DOHH2 (cell line): ENCODE data around the gene PGR.

Source experiments
- H3F3A ChIP-seq: fragments of 200-600 bp; sonication (generic), shearing (Covaris generic); 2 replicates; pipeline ENCODE4 v1.6.0; 2016; ENCODE audit warnings: antibody characterized with exemption, mild to moderate bottlenecking; ENCODE audit not compliant: control insufficient read depth, insufficient read depth
- H3K27ac ChIP-seq: fragments of 200-600 bp; sonication (generic); 2 replicates; pipeline ENCODE4 v1.5.1; 2014; ENCODE audit warnings: low read depth, mild to moderate bottlenecking, low read length, moderate library complexity
- H3K27me3 ChIP-seq: fragments of 200-600 bp; sonication (generic); 2 replicates; pipeline ENCODE4 v1.6.1; 2014; ENCODE audit warnings: mild to moderate bottlenecking, low read length, mixed read lengths; ENCODE audit not compliant: control insufficient read depth
- H3K36me3 ChIP-seq: fragments of 200-600 bp; sonication (generic); 2 replicates; pipeline ENCODE4 v1.6.1; 2014; ENCODE audit warnings: mild to moderate bottlenecking, low read length, moderate library complexity, mixed read lengths; ENCODE audit not compliant: control insufficient read depth
- H3K4me1 ChIP-seq: fragments of 200-600 bp; sonication (generic); 2 replicates; pipeline ENCODE4 v1.6.1; 2014; ENCODE audit warnings: mild to moderate bottlenecking, low read length, mixed read lengths; ENCODE audit not compliant: control insufficient read depth
- H3K4me2 ChIP-seq: fragments of 200-600 bp; sonication (generic); 2 replicates; pipeline ENCODE4 v1.6.0; 2014; ENCODE audit warnings: mild to moderate bottlenecking, low read length, moderate library complexity
- H3K4me3 ChIP-seq: fragments of 200-600 bp; sonication (generic); 2 replicates; pipeline ENCODE4 v1.5.1; 2014; ENCODE audit warnings: mild to moderate bottlenecking, low read length, mixed read lengths
- H3K79me2 ChIP-seq: fragments of 200-600 bp; sonication (generic); 2 replicates; pipeline ENCODE4 v1.6.1; 2014; ENCODE audit warnings: mild to moderate bottlenecking, low read length, mixed read lengths; ENCODE audit not compliant: control insufficient read depth
- H3K9me2 ChIP-seq: fragments of 200-600 bp; sonication (generic); replicated peaks from 2 replicates; pipeline ENCODE4 v1.6.1; 2014; ENCODE audit warnings: mild to moderate bottlenecking, low read length, mixed read lengths; ENCODE audit not compliant: control insufficient read depth
- H3K9me3 ChIP-seq: fragments of 200-600 bp; sonication (generic); 2 replicates; pipeline ENCODE4 v1.6.1; 2014; ENCODE audit warnings: antibody characterized with exemption, low read length, mixed read lengths; ENCODE audit not compliant: control insufficient read depth, insufficient read depth
- H4K20me1 ChIP-seq: fragments of 200-600 bp; sonication (generic); 2 replicates; pipeline ENCODE4 v1.6.0; 2014; ENCODE audit warnings: low read depth, mild to moderate bottlenecking, antibody characterized with exemption, low read length, moderate library complexity; ENCODE audit not compliant: control insufficient read depth, insufficient read depth
- EZH2phosphoT487 ChIP-seq: fragments of 200-600 bp; sonication (generic); IDR thresholded peaks from 2 replicates; pipeline ENCODE4 v1.6.1; 2017; ENCODE audit warnings: borderline replicate concordance, mild to moderate bottlenecking, antibody characterized with exemption, low read length, moderate library complexity, mixed read lengths
- TF ChIP-seq, protein P1 (sequence below): fragments of 200-600 bp; sonication (generic); IDR thresholded peaks from one replicate; pipeline ENCODE4 v1.5.1; 2014; ENCODE audit warnings: antibody characterized with exemption, mild to moderate bottlenecking, low read depth, low read length; ENCODE audit not compliant: poor library complexity, severe bottlenecking

The PGR gene

DNA sequence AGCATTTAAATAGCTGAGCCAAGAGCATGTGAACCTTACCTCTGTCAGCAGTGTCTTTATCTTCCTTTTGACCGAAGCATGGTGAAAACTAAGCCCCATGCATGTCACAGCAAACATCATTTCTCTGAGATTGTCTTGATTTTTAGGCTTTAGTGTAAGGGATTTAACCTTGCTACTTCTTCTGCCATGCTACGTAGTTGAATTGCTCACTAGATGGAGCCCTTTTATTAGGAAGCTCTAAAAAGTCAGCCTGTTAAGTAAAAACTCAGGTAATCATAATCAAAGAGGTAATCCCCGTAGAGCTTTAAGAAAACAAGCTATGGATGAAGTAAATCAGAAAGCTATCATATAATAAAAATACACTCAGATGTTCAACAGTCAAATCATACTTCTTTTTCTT, 149.5 kb downstream of the PGR start:
- H3K9me2 ChIP-seq = no peaks in the 10 kb centered on the region
- H3K4me3 ChIP-seq = no peak overlapping the region

More for the DNA sequence above, 149.5 kb downstream of the PGR start:
- TF ChIP-seq, protein P1, sequence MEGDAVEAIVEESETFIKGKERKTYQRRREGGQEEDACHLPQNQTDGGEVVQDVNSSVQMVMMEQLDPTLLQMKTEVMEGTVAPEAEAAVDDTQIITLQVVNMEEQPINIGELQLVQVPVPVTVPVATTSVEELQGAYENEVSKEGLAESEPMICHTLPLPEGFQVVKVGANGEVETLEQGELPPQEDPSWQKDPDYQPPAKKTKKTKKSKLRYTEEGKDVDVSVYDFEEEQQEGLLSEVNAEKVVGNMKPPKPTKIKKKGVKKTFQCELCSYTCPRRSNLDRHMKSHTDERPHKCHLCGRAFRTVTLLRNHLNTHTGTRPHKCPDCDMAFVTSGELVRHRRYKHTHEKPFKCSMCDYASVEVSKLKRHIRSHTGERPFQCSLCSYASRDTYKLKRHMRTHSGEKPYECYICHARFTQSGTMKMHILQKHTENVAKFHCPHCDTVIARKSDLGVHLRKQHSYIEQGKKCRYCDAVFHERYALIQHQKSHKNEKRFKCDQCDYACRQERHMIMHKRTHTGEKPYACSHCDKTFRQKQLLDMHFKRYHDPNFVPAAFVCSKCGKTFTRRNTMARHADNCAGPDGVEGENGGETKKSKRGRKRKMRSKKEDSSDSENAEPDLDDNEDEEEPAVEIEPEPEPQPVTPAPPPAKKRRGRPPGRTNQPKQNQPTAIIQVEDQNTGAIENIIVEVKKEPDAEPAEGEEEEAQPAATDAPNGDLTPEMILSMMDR = peak; percentile 25
- TF ChIP-seq EZH2phosphoT487 = no peak
- no peaks in the 10 kb centered on the region for H3F3A ChIP-seq
- no peaks in the 10 kb centered on the region for H4K20me1 ChIP-seq
- peaks cover 8% of the 10 kb centered on the region for H3K4me1 ChIP-seq
- no peak overlapping the region for H3K4me2 ChIP-seq
- no peak overlapping the region for H3K27ac ChIP-seq
- H3K9me3 ChIP-seq = no peaks in the 10 kb centered on the region
- no peaks in the 10 kb centered on the region for H3K79me2 ChIP-seq
- no peaks in the 10 kb centered on the region for H3K27me3 ChIP-seq
- H3K36me3 ChIP-seq = no peaks in the 10 kb centered on the region
